Astrocyte of the spinal cord (primary cell): ENCODE results near the gene LRP1B.
A peak's percentile ranks its signal among the peaks of the same experiment; 100 is the strongest.

ENCODE experiments used
- DNase-seq: peaks from one replicate; pipeline ENCODE4 v3.0.0; 2011; ENCODE audit warnings: low read depth, low spot score
- H3K4me3 ChIP-seq: 2 replicates; pipeline ENCODE4 v1.5.1; 2011; ENCODE audit warnings: low read depth, mild to moderate bottlenecking, low read length, moderate library complexity
- in situ Hi-C: cut with HindIII; loops from 2 replicates; pipeline ENCODE4 v1.10.0; 2017; ENCODE audit warnings: low sequenced_read_pairs
- TF ChIP-seq, protein P1 (sequence below): IDR thresholded peaks from 2 replicates; pipeline ENCODE4 v1.5.1; 2012; ENCODE audit warnings: low read depth, mild to moderate bottlenecking, low read length, inconsistent platforms

The LRP1B gene

DNA sequence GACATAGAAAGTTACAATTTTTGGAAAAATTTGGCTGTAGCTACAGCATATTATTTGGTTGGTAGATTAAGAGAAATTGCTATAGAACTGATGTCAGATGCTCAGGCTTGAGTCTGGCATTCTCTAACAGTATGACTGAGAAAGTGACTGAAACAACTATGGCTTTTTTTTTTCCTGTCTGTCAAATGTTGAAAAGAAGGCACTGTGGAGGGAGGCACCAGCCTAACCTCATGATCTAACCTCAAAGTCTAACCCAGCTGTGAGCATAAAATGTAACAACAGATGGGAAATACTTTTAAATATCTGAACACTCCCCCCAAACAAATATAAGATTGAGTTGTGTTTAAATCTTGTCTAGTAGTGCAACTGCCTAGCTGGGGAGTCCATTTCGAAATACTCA, 629.1 kb downstream of the LRP1B start:
- in situ Hi-C loops, result no loop called here
- no peak for DNase-seq
- no peak overlapping the region for H3K4me3 ChIP-seq
- TF ChIP-seq, protein P1, sequence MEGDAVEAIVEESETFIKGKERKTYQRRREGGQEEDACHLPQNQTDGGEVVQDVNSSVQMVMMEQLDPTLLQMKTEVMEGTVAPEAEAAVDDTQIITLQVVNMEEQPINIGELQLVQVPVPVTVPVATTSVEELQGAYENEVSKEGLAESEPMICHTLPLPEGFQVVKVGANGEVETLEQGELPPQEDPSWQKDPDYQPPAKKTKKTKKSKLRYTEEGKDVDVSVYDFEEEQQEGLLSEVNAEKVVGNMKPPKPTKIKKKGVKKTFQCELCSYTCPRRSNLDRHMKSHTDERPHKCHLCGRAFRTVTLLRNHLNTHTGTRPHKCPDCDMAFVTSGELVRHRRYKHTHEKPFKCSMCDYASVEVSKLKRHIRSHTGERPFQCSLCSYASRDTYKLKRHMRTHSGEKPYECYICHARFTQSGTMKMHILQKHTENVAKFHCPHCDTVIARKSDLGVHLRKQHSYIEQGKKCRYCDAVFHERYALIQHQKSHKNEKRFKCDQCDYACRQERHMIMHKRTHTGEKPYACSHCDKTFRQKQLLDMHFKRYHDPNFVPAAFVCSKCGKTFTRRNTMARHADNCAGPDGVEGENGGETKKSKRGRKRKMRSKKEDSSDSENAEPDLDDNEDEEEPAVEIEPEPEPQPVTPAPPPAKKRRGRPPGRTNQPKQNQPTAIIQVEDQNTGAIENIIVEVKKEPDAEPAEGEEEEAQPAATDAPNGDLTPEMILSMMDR, result no peak

DNA sequence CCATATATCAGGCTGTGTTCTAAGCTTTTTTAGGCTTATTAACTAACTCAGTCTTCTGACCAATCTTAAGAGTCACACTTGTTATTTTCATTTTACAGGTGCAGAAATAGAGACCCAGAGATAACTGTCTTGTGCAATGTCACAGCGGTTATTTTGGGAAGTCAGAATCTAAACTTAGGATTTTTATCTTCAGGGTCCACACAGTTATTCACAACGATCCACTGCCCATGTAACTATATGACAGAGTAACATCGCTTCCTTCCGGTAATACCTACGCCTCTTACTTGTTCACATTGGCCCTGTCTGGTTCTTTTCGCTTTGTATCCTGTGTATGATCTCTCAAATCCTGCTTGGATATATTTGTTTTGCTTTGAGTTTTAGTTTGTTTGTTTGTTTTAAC, 631.7 kb downstream of the LRP1B start:
- no peak for DNase-seq
- in situ Hi-C loops, result no loop called here
- H3K4me3 ChIP-seq, result no peak overlapping the region
- TF ChIP-seq, protein P1, result no peak

DNA sequence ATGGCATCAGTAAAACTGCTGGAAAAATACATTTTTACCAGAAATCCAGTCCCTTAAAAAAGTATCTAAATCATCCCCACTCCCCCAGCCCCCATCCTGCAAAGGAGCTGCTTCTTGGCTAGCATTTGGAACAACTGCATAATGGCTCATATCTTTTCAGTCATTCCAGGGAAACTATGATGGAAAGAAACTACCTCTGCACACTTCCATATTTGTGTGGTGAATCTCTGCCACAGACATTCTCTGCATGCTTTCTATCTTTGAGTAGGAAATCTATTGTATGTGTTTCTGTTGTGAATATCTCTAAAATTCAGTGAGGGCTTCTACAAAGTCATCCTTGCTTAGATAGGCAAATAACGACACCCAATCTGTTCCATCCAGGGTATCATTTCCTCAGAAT, 632.3 kb downstream of the LRP1B start:
- DNase-seq, result peak; percentile 43
- TF ChIP-seq, protein P1, result no peak
- in situ Hi-C loops, result no loop called here
- no peak overlapping the region for H3K4me3 ChIP-seq

DNA sequence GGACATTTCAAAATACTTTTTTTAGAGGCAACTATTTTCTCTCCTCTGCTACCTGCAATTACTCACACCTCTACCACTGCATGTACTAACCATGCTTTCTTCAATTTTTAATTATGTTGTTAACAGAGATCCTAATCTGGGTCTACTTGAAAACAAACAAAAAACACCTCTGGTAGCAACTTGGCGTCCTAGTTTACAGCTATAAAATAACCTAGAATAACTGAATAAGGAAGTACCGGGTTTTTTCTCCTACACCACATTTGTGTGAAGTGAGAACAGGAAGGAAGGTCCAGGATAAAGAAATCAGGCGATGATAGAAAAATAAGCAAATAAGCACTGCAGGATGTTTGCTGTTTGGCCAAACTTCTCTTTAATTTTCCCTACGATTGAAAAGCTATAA, 633.5 kb downstream of the LRP1B start:
- DNase-seq, result no peak
- H3K4me3 ChIP-seq, result no peak overlapping the region
- in situ Hi-C loops, result no loop called here
- TF ChIP-seq, protein P1, result no peak

DNA sequence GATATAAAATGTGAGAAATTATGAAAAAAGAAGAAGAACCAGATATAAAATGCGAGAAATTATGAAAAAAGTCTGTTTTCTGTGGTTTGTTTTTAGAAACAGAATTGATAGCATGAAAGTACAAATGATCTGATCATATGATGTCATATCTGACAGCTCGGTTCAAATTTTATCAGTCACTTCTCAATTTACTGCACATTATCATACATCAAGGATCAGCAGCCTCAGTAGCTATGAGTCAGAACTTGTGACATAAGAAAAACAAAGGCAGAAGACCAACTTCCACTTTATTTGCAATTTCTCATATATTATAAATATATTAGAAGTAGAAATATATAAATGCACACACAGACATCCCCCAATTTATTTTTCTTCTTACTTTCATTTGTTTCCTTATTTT, 634.0 kb downstream of the LRP1B start:
- TF ChIP-seq, protein P1, result no peak
- DNase-seq, result no peak
- in situ Hi-C loops, result no loop called here
- no peak overlapping the region for H3K4me3 ChIP-seq

DNA sequence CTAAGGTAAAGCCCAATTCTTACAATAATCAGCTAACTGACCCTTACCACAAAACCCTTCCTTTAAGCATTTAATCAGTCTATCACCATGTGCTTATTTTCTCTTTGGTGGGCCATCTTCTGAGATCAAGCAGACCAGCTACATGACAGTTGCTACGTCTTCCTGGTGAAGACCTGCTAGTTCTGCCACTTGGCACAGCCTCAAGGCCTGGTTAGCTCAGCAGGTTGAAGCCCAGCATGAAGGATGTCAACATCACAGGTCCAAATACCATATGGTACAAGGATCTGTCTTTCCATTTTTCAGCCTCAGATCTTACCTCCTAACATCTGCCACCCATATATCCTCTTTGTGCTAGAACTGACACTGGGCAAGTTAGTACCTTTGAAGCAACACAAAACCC, 636.9 kb downstream of the LRP1B start:
- TF ChIP-seq, protein P1, result no peak
- DNase-seq, result no peak
- no peak overlapping the region for H3K4me3 ChIP-seq
- in situ Hi-C loops, result no loop called here

DNA sequence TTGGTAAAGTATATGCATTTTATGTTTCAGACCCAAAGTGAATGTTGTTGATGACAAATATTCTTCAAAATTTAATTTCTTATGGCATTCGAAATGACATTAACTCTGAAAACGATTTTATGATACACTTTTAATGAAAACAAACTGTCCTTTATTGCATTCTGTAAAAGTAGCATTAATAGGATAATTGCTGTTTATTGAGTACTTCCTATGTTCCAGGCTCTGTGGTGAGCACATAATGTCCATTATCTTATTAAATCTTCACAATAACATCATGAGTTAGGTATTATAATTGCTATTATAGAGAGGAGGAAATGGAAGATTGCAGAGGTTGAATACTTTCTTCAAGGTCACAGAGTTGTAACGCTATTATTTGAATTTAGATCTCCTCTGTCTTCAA, 638.0 kb downstream of the LRP1B start:
- DNase-seq, result no peak

More for the DNA sequence above, 638.0 kb downstream of the LRP1B start:
- in situ Hi-C loops, result no loop called here
- H3K4me3 ChIP-seq, result no peak overlapping the region
- TF ChIP-seq, protein P1, result no peak
